Esophagus muscularis mucosa (tissue), 4 donors: Measurements from ENCODE around the gene KRTAP12-1.

Source experiments
- EP300 ChIP-seq: sonication (generic); formaldehyde crosslinking; IDR thresholded peaks from one replicate; pipeline ENCODE4 v1.6.1; 2017; ENCODE audit warnings: antibody characterized with exemption
- POLR2A ChIP-seq: fragments of 450-650 bp; IDR thresholded peaks from one replicate; pipeline ENCODE4 v1.6.1; 2017; ENCODE audit warnings: antibody characterized with exemption, moderate library complexity, mild to moderate bottlenecking, low read depth
- POLR2AphosphoS5 ChIP-seq, 2 donors: sonication (generic); formaldehyde crosslinking; IDR thresholded peaks; one replicate each; pipeline ENCODE4 v1.6.1; 2017; ENCODE audit warnings: antibody characterized with exemption in 2 of 2
- TF ChIP-seq, protein P1 (sequence below), 3 experiments: fragments of 200-600 bp in 2 of 3; fragments of 450-650 bp in 1 of 3; sonication (generic) in 2 of 3; IDR thresholded peaks; one replicate each; pipeline ENCODE4 v1.5.1; 2017 to 2019; ENCODE audit warnings: antibody characterized with exemption in 3 of 3, mild to moderate bottlenecking in 2 of 3, moderate library complexity in 1 of 3

GRCh38 chr21:44650973-44651675 lies 30.8 kb downstream of the KRTAP12-1 start:
- TF ChIP-seq, protein P1, sequence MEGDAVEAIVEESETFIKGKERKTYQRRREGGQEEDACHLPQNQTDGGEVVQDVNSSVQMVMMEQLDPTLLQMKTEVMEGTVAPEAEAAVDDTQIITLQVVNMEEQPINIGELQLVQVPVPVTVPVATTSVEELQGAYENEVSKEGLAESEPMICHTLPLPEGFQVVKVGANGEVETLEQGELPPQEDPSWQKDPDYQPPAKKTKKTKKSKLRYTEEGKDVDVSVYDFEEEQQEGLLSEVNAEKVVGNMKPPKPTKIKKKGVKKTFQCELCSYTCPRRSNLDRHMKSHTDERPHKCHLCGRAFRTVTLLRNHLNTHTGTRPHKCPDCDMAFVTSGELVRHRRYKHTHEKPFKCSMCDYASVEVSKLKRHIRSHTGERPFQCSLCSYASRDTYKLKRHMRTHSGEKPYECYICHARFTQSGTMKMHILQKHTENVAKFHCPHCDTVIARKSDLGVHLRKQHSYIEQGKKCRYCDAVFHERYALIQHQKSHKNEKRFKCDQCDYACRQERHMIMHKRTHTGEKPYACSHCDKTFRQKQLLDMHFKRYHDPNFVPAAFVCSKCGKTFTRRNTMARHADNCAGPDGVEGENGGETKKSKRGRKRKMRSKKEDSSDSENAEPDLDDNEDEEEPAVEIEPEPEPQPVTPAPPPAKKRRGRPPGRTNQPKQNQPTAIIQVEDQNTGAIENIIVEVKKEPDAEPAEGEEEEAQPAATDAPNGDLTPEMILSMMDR (IDR thresholded peaks at IDR 0.05): no peak
- no peak for TF ChIP-seq POLR2A
- TF ChIP-seq EP300: no peak
- no peak for TF ChIP-seq POLR2AphosphoS5 (IDR thresholded peaks at IDR 0.05)
